Activated CD4-positive, alpha-beta T cell treated with anti-CD3 and anti-CD28 coated beads for 24 hours (primary cell): Measurements from ENCODE around the gene AMPD2.

Experiments
- DNase-seq, 2 donors: peaks; one replicate each; pipeline ENCODE4 v3.0.0-alpha.2; 2020; ENCODE audit warnings: low read depth in 2 of 2

AMPD2 gene

DNA sequence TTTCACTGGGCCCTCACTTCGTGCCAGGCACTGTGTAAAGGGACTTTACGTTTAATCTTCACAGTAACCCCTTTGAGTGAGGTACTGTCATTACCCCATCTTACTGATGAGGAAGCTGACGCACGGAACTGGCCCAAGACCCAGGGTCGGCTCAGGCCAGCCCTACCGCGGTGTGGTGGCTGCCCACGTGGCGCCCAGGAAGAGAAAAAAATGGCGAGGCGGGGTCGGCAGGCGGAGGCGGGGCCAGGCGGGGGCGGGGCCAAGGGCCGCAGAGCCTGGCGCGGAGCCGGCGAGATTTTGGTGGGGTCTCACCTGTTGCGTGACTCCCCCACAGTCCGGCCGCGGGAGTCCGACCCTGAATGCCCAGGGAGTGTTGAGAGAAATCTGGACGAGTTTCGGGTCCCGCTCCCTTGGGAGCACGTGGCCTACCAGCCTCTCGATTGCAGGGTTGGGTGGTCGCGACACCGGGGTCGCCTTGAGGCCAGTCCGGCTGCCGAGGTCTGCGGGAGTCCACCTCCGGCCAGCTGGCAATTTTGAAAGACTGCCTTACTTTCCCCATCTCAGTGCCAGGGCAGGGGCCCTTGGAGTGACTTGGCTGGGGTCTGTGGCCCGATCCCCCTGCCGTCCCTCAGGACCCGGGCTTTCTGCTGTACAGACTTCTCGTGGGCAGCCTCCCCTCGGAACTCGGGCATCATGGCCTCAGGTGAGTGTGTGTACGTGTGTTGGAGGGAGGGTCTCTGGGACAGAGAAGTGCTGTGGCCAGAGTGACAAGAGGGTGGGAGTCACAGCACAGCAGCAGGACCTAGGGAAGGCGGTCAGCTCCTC, at the start of gene AMPD2, which contains the start of gene GNAT2:
TSS of gene AMPD2 (plus strand) at position 262 of the 825 bp plus-strand sequence. CDS start 1,339 bp downstream, outside the sequence.
TSS of gene GNAT2 (minus strand) at position 41 of the 825 bp plus-strand sequence. CDS start 6,746 bp downstream, outside the sequence.
- peak; percentile 54 to 64 for DNase-seq

DNA sequence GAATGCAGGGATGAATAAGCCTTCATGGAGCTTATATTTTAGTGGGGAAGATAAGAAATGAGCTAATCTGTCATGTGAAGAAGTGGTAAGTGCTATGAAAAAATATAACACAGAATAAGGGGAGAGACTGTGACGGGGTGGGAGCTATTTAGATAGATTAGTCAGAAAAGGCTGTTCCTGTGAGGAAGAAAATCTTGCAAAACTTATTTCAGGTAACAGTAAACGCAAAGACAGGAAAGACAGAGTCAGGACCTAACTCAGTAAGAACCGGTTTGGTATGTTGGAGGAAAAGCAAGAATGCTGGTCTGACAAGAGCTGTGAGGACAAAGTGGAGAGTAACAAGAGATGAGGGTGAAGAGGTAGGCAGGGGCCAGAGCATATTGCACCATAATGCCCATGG, 49.2 kb upstream of the AMPD2 start:
- DNase-seq = no peak

GRCh38 chr1:109573785-109574184, 45.9 kb upstream of the AMPD2 start:
- DNase-seq = no peak

- no peak for DNase-seq
These were observed 40.6 kb upstream of the AMPD2 start for GRCh38 chr1:109578947-109579443.

- no peak for DNase-seq
These were observed 40.1 kb upstream of the AMPD2 start for GRCh38 chr1:109579491-109579890.

DNA sequence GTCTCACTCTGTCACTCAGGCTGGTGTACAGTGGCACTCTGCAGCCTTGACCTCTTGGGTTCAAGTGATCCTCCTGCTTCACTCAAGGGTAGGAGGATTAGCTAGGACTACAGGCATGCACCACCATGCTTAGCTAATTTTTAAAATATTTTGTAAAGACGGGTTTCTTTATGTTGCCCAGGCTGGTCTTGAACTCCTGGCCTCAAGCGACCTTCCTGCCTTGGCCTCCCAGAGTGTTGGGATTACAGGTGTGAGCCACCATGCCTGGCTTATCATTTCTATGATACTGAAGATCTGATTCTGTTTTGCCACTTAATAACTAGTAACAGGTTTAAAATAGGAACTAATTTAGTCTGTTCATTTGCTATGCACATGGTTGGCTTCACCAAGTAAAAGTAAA, 37.6 kb upstream of the AMPD2 start:
- no peak for DNase-seq

DNA sequence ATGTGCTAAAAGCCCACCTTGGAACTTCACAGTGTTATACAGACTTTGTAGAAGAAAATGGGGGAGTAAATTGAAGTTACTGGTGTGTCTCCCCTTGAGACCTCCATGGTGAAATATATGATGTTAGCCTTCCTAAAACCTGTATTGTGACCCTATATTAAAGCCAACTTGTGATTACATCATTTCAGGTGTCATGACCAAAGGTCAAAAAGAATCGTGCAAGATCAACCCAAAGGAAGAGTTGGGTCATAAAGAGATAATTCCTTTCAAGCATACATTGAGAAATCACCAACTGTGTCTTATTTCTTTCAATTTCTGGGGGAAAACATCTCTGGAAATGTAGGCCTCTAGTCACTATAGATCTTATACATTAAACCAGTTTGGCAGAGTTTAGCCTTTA, 34.9 kb upstream of the AMPD2 start:
- DNase-seq = no peak

DNA sequence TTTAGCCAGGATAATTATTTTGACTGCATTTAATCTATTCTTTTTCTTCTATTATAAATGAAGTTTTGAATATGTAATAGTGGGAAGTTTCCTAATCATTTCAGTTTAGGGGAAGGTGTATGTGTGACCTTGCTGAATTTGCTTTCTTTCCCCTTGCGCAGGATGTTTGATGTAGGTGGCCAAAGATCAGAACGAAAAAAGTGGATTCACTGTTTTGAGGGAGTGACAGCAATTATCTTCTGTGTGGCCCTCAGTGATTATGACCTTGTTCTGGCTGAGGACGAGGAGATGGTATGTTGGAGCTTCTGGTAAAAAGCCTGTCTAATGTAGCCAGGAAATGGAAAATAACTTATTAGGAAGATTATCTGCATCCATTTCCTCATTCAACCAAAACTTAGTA, 33.6 kb upstream of the AMPD2 start:
- no peak for DNase-seq

GRCh38 chr1:109589177-109589576, 30.5 kb upstream of the AMPD2 start:
- DNase-seq = no peak

GRCh38 chr1:109589679-109590078, 30.0 kb upstream of the AMPD2 start:
- no peak for DNase-seq

DNA sequence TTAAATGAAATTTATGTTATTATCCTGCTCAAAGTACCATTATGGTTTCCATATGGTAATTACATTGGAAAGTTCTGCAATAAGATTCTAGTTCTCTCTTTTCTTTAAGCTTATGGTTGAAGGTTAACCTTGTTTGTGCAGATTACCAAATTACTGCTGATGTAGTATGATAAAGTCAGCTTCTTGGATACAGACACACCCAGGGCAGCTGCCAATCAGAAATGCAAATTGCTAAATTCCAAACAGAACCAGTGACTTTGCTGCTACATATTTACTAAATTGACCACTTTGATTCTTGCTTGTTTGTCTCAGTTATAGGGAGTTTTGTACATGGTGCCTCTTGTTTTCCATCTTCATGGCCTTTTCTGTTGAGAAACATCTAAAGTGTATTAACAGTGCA, 26.7 kb upstream of the AMPD2 start:
- no peak for DNase-seq

GRCh38 chr1:109595531-109595930, 24.1 kb upstream of the AMPD2 start:
- DNase-seq = no peak

DNA sequence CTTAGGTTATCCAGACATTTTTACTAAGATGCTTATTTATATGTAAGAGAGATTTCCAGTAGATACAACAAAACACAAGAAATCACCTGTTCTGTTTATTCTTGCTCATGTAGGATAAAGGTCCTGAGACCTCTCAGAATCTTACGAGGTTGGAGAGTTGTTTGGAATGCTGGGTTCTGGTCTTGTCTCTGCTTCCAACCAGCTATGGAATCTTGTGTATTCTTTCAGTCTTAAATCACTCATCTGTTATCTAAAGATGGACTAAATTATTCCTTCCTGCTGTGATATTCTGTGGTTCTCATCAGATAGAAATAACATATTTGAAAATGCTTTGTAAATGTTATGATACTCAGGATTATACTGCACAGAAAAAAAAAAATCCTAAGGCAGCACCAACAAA, 21.5 kb upstream of the AMPD2 start:
- no peak for DNase-seq

GRCh38 chr1:109598655-109599054, 21.0 kb upstream of the AMPD2 start:
- DNase-seq = no peak

DNA sequence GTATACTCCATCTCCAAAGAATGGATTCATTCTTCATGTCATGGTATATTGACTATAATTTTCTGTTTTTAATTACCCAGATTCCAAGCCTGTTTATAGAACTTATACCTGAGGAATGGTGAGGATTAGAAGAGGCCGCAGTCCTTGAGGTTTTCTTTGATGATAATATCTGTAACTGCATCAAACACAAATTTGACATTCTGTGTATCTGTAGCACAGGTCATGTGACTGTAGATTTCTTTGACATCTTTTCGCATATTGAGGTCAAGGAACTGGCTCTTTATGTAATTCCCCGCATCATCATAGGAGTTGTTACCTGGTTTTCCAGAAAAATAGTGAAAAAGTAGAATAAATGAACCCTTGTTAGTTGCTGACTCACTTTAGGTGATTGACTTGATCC, 16.4 kb upstream of the AMPD2 start:
- DNase-seq = no peak

DNA sequence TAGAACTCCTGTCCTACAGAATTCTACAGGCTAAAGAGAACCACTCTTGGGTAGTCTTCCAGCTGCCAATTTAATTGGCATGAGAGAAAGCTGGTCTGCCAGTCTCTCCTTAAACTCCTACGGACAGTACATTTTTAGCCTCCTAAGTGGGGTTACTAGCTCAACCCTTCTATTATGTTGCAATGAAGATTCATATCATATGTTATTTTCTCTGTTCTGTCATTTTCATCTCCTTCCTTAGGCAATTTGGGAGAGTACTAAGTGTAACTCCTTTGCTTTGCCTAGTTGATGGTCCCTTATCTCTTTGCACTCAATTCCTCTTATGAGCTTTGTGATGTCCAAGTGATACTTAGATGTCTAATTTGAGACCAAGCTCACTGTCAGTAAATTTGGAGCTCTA, 14.3 kb upstream of the AMPD2 start:
- DNase-seq = no peak

DNA sequence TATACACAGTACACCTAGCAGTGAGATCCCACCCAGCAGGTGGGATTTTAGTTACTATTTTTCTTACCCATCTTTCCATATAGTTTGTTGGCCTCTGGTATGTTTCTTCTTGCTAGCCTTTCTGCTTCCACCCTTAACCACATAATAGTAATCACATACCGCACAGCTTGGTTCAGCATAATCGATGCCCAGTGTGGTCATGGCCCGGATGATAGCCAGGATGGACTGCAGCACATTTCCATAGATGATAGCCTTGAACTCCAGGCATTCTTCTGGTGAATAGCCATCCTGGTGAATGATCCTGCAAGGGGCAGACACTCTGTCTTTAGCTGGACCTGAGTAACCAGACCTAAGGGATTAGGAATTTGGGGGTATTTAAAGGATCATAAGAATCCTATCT, 9.8 kb upstream of the AMPD2 start:
- no peak for DNase-seq

GRCh38 chr1:109610609-109611307, 8.9 kb upstream of the AMPD2 start:
- no peak for DNase-seq

DNA sequence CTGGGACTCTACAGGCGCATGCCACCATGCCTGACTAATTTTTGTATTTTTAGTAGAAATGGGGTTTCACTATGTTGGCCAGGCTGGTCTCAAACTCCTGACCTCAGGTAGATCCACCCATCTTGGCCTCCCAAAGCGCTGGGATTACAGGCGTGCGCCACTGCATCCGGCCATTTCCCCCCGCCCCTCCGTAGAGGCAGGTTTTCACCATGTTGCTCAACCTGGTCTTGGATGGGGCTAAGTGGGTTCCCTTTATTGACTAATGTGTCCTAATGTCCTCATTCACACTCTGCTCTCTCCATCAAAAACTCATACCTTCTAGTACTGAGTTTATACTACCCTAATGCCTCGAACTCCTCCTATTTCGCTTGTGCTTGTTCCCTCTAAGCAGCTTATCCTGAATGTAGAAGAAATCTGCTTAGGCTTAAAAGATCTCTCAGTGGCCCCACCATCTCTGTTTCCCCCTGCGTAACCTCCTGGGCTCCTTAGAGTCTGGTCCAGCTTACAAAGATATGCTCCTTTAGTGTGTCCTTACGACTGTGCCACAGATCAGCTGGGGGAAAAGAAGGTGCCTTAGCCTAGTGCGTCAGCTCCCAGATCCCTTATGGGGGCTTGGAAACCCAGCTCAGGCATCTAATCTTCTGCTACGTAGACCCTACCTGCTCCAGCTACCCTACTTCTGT, 8.2 kb upstream of the AMPD2 start:
- no peak for DNase-seq

DNA sequence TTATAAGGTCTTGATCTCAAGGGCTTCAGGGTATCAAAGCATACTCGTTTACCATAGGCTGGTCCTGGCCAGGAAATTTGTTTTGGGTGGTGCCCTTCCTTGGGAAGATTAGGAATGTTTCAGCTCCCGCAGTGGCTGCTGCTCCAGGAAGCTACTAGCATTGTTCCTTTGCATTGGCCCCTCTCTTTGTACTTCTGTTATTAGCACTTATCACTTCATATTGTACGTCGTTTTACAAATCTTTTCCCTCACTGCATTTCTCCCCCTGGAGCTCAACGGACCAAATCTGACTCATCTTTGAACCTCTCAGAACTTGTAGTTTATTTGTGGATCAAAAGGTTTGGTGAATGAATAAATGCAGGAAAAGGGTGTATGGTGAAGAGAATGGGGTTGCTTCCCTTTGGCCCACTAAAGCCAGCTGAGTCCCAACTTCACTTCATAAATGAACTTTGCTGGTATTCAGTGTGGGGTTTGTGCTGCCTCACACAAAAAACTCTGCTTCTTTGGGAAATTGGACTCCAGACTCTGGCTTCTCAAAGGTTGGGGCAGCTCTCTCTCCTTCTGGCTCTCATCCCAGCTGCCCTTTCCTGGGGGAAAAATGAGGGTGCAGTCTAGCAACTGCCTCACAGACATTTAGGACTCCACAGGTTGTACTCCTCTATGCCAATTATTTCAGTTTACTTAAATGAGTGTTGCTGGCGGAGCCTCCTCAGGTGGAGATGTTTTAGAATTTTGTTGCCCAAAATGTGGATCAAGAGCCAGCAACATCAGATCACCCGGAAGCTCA, 6.1 kb upstream of the AMPD2 start:
- no peak for DNase-seq

- DNase-seq = no peak
These were observed 3.8 kb upstream of the AMPD2 start for GRCh38 chr1:109615879-109616278.

- DNase-seq = no peak
These were observed 3.2 kb upstream of the AMPD2 start for GRCh38 chr1:109616391-109616790.
